ENCODE data around the gene CRTC3. TPM values are rescaled to one million over a fixed set of nuclear protein-coding genes. Genes with fewer than 3 reads are reported as not detected.

The CRTC3 gene
- total and polyA plus RNA-seq, 2 of the 4 experiments (the other 2 are of a cell fraction) = 4.7 to 14.8 TPM

DNA sequence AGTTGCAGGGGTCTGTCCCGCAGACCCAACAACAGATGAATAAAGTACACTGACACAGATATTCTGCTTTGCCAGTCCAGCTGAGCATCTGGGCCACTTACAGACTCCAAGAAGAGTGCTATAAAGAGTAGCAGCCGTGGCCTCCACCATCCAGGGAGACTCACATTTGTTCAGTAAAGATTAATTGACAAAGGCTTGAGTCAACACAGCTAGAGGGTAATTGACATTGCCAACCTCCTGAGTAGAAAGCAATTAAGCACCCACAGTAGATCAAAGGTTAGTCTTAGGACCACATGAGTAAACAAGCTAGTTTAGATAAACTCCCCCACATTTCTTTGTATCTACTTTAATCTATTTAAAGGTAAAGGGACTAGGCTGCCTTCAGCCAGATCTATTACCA, 16.3 kb upstream of the CRTC3 start:
- ChIA-PET CTCF (no interaction called here), POLR2A (ENCODE audit: unreplicated experiment) (no interaction called here)
- H2BK20ac ChIP-seq (ENCODE audit: low read depth, low read length) = no peak overlapping the region
- H2BK15ac ChIP-seq (ENCODE audit: low read depth, low read length) = no peak overlapping the region
- no peak overlapping the region for H2AK9ac ChIP-seq (replicated peaks; ENCODE audit: low read depth, low read length, poor library complexity)
- H3K56ac ChIP-seq (ENCODE audit: extremely low read depth, insufficient read depth, low read length) = no peak overlapping the region
- dilution Hi-C loops (cut with HindIII; ENCODE audit: low sequenced_read_pairs, unreplicated experiment) (no loop called here), in situ Hi-C loops (cut with MboI; ENCODE audit: low sequenced_read_pairs) (no loop called here), intact Hi-C loops (cut with micrococcal nuclease) (no loop called here)
- no peaks in the 10 kb centered on the region for H3K79me1 ChIP-seq (ENCODE audit: low read depth in 1 of 2, low read length in 2 of 2)
- no peak overlapping the region for H2AFZ ChIP-seq (replicated peaks; ENCODE audit: low read length, poor library complexity)
- H3K9me1 ChIP-seq (ENCODE audit: insufficient read depth, low read length) = no peaks in the 10 kb centered on the region; the same call in 1 of the 2 replicates
- no peak for TF ChIP-seq SMC3 (IDR thresholded peaks at IDR 0.05; ENCODE audit: low read depth, low read length)
- TF ChIP-seq CHD1 (IDR thresholded peaks at IDR 0.05; ENCODE audit: low read depth, low read length) = no peak
- TF ChIP-seq MXI1 (IDR thresholded peaks at IDR 0.05; ENCODE audit: borderline replicate concordance, low read depth, low read length) = no peak
- no peak for TF ChIP-seq CEBPB (IDR thresholded peaks at IDR 0.05; ENCODE audit: low read depth, low read length)
- no peak for TF ChIP-seq POLR2A (IDR thresholded peaks at IDR 0.05; ENCODE audit: low read depth, low read length)
- TF ChIP-seq, protein P1, sequence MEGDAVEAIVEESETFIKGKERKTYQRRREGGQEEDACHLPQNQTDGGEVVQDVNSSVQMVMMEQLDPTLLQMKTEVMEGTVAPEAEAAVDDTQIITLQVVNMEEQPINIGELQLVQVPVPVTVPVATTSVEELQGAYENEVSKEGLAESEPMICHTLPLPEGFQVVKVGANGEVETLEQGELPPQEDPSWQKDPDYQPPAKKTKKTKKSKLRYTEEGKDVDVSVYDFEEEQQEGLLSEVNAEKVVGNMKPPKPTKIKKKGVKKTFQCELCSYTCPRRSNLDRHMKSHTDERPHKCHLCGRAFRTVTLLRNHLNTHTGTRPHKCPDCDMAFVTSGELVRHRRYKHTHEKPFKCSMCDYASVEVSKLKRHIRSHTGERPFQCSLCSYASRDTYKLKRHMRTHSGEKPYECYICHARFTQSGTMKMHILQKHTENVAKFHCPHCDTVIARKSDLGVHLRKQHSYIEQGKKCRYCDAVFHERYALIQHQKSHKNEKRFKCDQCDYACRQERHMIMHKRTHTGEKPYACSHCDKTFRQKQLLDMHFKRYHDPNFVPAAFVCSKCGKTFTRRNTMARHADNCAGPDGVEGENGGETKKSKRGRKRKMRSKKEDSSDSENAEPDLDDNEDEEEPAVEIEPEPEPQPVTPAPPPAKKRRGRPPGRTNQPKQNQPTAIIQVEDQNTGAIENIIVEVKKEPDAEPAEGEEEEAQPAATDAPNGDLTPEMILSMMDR (conservative IDR thresholded peaks at IDR 0.05; ENCODE audit: low read depth, low read length) = no peak
- no peak for TF ChIP-seq RAD21 (IDR thresholded peaks at IDR 0.05; ENCODE audit: low read length)
- no peak for TF ChIP-seq BHLHE40 (IDR thresholded peaks at IDR 0.05; ENCODE audit: low read depth, low read length)
- TF ChIP-seq FOS (IDR thresholded peaks at IDR 0.05; ENCODE audit: low read depth, low read length) = no peak
- TF ChIP-seq, protein P2, sequence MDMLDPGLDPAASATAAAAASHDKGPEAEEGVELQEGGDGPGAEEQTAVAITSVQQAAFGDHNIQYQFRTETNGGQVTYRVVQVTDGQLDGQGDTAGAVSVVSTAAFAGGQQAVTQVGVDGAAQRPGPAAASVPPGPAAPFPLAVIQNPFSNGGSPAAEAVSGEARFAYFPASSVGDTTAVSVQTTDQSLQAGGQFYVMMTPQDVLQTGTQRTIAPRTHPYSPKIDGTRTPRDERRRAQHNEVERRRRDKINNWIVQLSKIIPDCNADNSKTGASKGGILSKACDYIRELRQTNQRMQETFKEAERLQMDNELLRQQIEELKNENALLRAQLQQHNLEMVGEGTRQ (IDR thresholded peaks at IDR 0.05; ENCODE audit: low read depth, low read length) = no peak
- TF ChIP-seq MAZ (IDR thresholded peaks at IDR 0.05; ENCODE audit: borderline replicate concordance, low read depth, low read length) = no peak
- TF ChIP-seq MAFK (IDR thresholded peaks at IDR 0.05; ENCODE audit: low read depth, low read length) = no peak
- TF ChIP-seq RCOR1 (IDR thresholded peaks at IDR 0.05; ENCODE audit: insufficient replicate concordance, low read length) = no peak
- TF ChIP-seq, protein P3, sequence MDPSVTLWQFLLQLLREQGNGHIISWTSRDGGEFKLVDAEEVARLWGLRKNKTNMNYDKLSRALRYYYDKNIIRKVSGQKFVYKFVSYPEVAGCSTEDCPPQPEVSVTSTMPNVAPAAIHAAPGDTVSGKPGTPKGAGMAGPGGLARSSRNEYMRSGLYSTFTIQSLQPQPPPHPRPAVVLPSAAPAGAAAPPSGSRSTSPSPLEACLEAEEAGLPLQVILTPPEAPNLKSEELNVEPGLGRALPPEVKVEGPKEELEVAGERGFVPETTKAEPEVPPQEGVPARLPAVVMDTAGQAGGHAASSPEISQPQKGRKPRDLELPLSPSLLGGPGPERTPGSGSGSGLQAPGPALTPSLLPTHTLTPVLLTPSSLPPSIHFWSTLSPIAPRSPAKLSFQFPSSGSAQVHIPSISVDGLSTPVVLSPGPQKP (IDR thresholded peaks at IDR 0.05; ENCODE audit: borderline replicate concordance, low read depth, low read length) = no peak
- TF ChIP-seq NFE2L2 (IDR thresholded peaks at IDR 0.05; ENCODE audit: low read depth, low read length) = no peak
- H4K8ac ChIP-seq (ENCODE audit: low read depth in 2 of 2, low read length in 2 of 2) = no peak overlapping the region
- H3K4me1 ChIP-seq (ENCODE audit: control insufficient read depth, insufficient read depth, low read length) = no peaks in the 10 kb centered on the region
- H2BK5ac ChIP-seq (ENCODE audit: low read depth, low read length, poor library complexity, severe bottlenecking) = no peak overlapping the region
- no peak overlapping the region for H2BK120ac ChIP-seq (ENCODE audit: low read depth, low read length)
- H3K9me3 ChIP-seq (ENCODE audit: control insufficient read depth, insufficient read depth, low read length) = no peaks in the 10 kb centered on the region
- H3K27ac ChIP-seq (ENCODE audit: insufficient read depth, low read length) = no peak overlapping the region
- H4K5ac ChIP-seq (ENCODE audit: low read depth, low read length) = no peak overlapping the region
- H3K18ac ChIP-seq (ENCODE audit: low read depth, low read length) = no peak overlapping the region
- DNase-seq (no peak), ATAC-seq (ENCODE audit: low read depth) (no peak)
- H3K4me3 ChIP-seq (ENCODE audit: insufficient read depth, low read depth, low read length) = no peak overlapping the region
- BruUV-seq (replicated peaks) = no TSS peak
- no peak overlapping the region for H3K9ac ChIP-seq (ENCODE audit: low read depth, low read length)
- no peaks in the 10 kb centered on the region for H4K20me1 ChIP-seq (ENCODE audit: insufficient read depth, low read length)
- WGBS, 2 experiments (ENCODE audit: extremely low coverage in 2 of 2, insufficient read length in 1 of 2) = no CpG with 5 or more reads among the region's 2 CpGs
- no peaks in the 10 kb centered on the region for H3K27me3 ChIP-seq (ENCODE audit: control insufficient read depth, insufficient read depth, low read length)
- no peak overlapping the region for H3K4me2 ChIP-seq (ENCODE audit: low read depth, low read length)
- no peak overlapping the region for H2AK5ac ChIP-seq (ENCODE audit: low read depth, low read length)
- no peak overlapping the region for H3K14ac ChIP-seq (replicated peaks; ENCODE audit: low read depth, low read length)
- no peak overlapping the region for H4K91ac ChIP-seq (ENCODE audit: insufficient read depth, low read depth, low read length)
- H3K23ac ChIP-seq (ENCODE audit: low read depth, low read length) = no peak overlapping the region
- no peaks in the 10 kb centered on the region for H3K36me3 ChIP-seq (ENCODE audit: control insufficient read depth, insufficient read depth, low read length)
- H3K4ac ChIP-seq (ENCODE audit: low read depth, low read length) = no peak overlapping the region
